ENCODE results near the gene DTX1.

The DTX1 gene

DNA sequence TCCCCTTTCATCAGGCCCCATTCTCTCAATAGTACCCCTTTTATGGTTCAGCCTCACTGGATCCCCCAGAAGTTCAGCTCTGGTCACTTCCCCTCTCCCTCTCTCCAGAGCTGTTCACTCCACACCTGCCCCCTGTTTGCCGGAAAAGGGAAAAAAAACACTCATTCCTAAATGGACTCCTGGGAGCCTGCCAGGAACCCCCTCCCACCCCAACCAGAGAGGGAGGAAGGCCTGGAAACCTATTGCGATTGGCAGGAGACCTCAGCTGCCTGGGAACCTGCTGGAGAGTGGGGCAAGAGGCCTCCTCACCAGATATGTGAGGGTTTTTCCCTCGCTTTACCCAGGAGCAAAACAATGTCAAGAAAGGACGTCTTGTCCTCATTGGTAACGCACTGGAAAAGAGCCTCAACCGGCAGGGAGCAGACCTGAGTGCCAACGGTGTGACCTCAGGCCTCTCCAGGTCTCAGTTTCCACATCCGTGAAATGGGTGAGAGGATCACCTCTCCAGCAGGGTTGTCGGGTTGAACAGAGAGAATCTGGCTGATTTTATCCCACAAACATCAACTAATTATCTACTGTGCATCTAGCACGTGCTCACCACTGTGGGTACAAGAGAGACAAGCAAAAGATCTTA, 4.6 kb downstream of the DTX1 start:
- no peak for DNase-seq (ENCODE audit: low read depth, low spot score)
- Histone ChIP-seq H3K27me3 (ENCODE audit: insufficient read depth, insufficient read length) (peaks cover 89% of the 10 kb centered on the region), H3K4me1 (ENCODE audit: insufficient read depth, insufficient read length) (peaks cover 17% of the 10 kb centered on the region), H3K36me3 (ENCODE audit: insufficient read depth, insufficient read length, low read length) (no peaks in the 10 kb centered on the region), H3K9me3 (ENCODE audit: insufficient read depth, low read length) (no peaks in the 10 kb centered on the region), H3K4me3 (ENCODE audit: insufficient read length, low read depth) (no peak overlapping the region), H3K9ac (ENCODE audit: insufficient read length, low read depth) (no peak overlapping the region)
- TF ChIP-seq SUZ12 (IDR thresholded peaks at IDR 0.05; ENCODE audit: extremely low read depth, insufficient read depth, insufficient read length), result no peak
- no peak for TF ChIP-seq ZNF274 (IDR thresholded peaks at IDR 0.05; ENCODE audit: low read depth, low read length)
- TF ChIP-seq YY1 (IDR thresholded peaks at IDR 0.05; ENCODE audit: insufficient read depth, insufficient read length), result no peak

DNA sequence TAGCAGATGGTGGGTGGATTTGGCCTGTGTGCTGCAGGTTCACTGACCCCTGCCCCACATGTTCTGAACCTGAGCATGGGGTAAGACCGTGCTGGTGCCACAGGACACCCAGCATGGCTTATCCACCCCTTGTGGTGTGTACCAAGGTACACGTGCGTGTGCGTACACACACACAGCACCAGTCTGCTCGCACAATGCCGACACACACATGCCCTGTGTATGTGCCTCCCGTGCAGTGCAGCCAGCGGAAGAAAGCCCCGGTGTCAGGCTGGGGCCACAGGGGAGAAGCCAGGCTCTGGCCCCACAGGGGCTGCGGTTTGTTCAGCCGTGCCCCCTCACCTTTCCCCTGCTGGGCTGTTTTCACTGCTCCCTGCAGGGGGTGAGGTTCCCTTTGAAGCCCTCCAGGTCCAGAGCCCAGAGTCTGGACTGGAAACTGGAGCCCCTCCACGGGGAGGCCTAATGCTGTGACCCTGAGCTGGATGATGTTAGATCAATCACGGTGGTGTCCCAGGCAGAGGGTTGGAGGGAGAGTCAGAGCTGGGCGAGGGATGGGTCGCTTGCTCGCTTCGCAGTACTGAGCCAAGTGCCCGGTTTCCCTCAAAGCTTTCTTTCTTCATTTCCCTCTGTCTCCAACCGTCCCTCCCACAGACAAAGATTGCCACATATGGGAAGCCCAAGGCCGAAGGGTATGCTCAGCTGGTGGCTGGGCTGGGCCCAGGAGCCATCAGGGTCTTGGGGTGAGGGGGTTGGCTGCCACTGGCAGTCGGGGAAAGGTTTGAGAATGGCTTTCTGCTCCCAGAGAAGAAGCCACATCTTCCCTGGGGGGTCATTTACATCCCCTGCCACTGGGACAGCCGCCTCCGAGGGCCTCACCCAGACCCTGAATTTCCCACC, 6.2 kb downstream of the DTX1 start:
- H3K36me3 ChIP-seq (ENCODE audit: insufficient read depth, insufficient read length, low read length), result no peaks in the 10 kb centered on the region
- DNase-seq (ENCODE audit: low read depth, low spot score), result no peak
- no peaks in the 10 kb centered on the region for H3K9me3 ChIP-seq (ENCODE audit: insufficient read depth, low read length)
- H3K4me3 ChIP-seq (ENCODE audit: insufficient read length, low read depth), result no peak overlapping the region
- H3K9ac ChIP-seq (ENCODE audit: insufficient read length, low read depth), result peak overlapping the region; percentile 63
- H3K4me1 ChIP-seq (ENCODE audit: insufficient read depth, insufficient read length), result peaks cover 22% of the 10 kb centered on the region
- peaks cover 75% of the 10 kb centered on the region for H3K27me3 ChIP-seq (ENCODE audit: insufficient read depth, insufficient read length)
- no peak for TF ChIP-seq YY1 (IDR thresholded peaks at IDR 0.05; ENCODE audit: insufficient read depth, insufficient read length)
- no peak for TF ChIP-seq SUZ12 (IDR thresholded peaks at IDR 0.05; ENCODE audit: extremely low read depth, insufficient read depth, insufficient read length)

DNA sequence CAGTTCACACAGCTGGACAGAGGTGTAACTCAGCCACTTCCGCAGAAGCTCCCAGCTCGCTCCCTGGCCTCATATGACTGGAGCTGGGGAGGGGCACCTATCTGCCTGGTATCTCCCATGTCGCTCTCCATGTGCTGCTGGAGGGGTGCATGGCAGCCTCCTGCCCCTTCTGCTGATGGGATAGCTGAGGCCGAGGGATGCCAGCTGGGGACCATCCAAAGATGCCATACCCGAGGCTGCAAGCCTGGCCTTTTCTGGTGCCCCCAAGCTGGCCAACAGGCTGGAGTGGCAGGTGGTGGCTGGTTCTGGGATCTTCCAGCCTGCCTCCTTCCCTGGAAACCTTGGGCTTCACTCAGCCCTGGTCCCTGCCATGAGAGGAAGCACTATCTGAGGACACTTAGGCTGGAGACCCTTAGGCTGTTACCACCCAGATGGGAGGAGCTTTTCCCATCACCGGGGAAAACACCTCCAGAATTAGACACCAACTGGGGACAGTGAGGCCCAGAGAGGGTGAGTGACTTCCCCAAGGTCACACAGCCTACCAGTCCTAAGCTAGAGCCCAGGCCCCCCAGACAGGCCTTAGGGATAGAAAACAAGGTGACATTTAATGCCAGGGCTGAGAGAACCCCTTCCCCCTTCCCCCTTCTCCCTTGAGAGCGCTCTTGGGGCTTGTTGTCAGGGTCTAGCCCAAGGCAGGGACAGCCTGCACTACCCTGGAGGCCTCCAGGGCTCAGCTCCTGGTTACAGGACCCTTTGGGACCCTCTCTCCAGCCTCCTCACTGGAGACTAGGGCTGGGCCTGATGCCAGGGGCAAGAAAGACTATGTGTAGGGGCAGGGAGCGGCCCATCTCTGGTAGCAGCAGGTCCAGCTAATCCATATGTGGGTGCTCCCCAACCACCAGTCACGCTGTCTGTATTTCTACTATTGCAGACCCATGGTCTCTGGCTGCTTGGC, 7.1 kb downstream of the DTX1 start:
- no peak overlapping the region for H3K4me3 ChIP-seq (ENCODE audit: insufficient read length, low read depth)
- H3K27me3 ChIP-seq (ENCODE audit: insufficient read depth, insufficient read length), result peaks cover 66% of the 10 kb centered on the region
- TF ChIP-seq YY1 (IDR thresholded peaks at IDR 0.05; ENCODE audit: insufficient read depth, insufficient read length), result no peak
- no peak for TF ChIP-seq ZNF274 (IDR thresholded peaks at IDR 0.05; ENCODE audit: low read depth, low read length)
- no peak for TF ChIP-seq SUZ12 (IDR thresholded peaks at IDR 0.05; ENCODE audit: extremely low read depth, insufficient read depth, insufficient read length)
- no peaks in the 10 kb centered on the region for H3K36me3 ChIP-seq (ENCODE audit: insufficient read depth, insufficient read length, low read length)
- no peak for DNase-seq (ENCODE audit: low read depth, low spot score)
- no peaks in the 10 kb centered on the region for H3K9me3 ChIP-seq (ENCODE audit: insufficient read depth, low read length)
- peaks cover 22% of the 10 kb centered on the region for H3K4me1 ChIP-seq (ENCODE audit: insufficient read depth, insufficient read length)
- H3K9ac ChIP-seq (ENCODE audit: insufficient read length, low read depth), result peak overlapping the region; percentile 36

DNA sequence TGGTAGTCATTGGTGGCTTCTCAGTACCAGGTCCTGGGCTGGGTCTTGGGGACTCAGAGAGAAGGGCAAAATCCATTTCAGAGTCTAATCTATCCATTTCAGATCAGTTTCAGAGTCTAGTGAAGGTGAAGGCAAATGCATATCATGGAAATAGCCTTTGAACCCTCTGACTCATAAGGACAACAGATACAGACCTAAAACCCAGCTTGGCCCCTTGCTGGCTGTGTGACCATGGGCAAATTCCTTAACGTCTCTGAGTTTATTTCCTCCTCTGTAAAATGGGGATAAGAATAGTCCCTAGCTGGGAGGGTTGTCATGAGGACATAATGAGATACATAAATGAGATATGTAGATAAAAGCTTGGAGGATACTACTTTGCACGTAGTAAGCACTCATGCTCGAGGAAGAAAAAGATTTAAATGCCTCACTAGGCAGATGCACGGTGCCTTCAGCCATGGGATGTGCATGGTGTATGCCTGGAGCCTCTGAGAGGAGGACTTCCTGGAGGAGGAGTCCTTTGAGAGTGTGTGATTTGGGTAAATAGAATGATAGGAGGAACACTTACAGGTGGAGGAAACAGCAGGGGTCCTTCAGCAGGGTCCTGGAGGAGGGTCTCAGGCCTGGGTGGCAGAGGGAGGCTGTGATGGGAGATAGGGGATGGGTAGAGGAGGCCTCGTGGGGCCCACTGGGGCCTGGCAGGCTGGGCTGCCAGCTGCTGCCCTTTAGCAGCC, 8.0 kb downstream of the DTX1 start:
- peaks cover 58% of the 10 kb centered on the region for H3K27me3 ChIP-seq (ENCODE audit: insufficient read depth, insufficient read length)
- no peaks in the 10 kb centered on the region for H3K9me3 ChIP-seq (ENCODE audit: insufficient read depth, low read length)
- peaks cover 24% of the 10 kb centered on the region for H3K4me1 ChIP-seq (ENCODE audit: insufficient read depth, insufficient read length)
- H3K4me3 ChIP-seq (ENCODE audit: insufficient read length, low read depth), result no peak overlapping the region
- DNase-seq (ENCODE audit: low read depth, low spot score), result no peak
- H3K9ac ChIP-seq (ENCODE audit: insufficient read length, low read depth), result no peak overlapping the region
- no peaks in the 10 kb centered on the region for H3K36me3 ChIP-seq (ENCODE audit: insufficient read depth, insufficient read length, low read length)
- TF ChIP-seq YY1 (IDR thresholded peaks at IDR 0.05; ENCODE audit: insufficient read depth, insufficient read length) (no peak), SUZ12 (IDR thresholded peaks at IDR 0.05; ENCODE audit: extremely low read depth, insufficient read depth, insufficient read length) (no peak), ZNF274 (IDR thresholded peaks at IDR 0.05; ENCODE audit: low read depth, low read length) (no peak)

DNA sequence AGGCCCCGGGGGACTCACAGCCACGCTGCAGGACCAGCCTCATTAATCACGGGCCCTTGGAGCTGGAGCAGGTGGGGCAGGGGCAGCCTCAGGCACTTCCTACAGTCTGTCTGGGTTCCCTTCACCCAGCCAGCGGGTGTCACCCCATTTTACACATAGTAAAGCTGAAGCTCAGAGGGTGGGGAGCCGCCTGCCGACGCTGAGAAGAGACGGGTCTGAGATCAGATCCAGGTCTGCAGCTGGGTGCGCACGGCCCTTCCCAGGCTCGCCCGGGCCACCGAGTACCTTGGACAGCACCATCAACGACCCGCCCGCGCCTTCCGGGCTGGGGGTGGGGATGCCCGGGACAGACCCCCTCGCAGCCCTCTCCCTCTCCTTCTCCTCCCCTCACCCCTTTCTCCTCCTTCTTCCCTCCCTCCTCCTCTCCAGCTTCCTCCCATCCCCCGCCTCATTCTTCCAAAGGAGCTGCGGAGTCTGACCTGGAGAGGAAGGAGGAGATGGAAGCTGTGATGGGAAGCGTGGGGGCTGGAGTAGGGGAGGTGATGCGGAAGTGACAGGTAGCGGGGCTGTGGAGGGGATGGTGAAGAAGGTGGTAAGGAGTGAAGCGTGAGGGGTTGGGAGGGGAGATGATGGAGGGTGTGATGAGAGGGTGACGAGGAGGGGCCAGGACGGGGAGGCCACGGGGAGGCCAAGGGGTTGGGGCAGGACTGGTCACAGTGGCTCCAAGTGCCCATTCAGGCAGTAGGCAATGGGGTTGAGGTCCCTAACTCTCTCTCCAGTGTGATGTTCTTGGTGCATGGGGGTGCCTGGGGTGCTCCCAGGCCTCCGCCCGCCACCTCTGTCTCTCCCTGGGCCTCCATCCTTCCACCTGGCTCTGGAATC, 8.8 kb downstream of the DTX1 start:
- Histone ChIP-seq H3K4me3 (ENCODE audit: insufficient read length, low read depth) (no peak overlapping the region), H3K4me1 (ENCODE audit: insufficient read depth, insufficient read length) (peaks cover 32% of the 10 kb centered on the region), H3K9ac (ENCODE audit: insufficient read length, low read depth) (no peak overlapping the region), H3K36me3 (ENCODE audit: insufficient read depth, insufficient read length, low read length) (no peaks in the 10 kb centered on the region), H3K9me3 (ENCODE audit: insufficient read depth, low read length) (no peaks in the 10 kb centered on the region), H3K27me3 (ENCODE audit: insufficient read depth, insufficient read length) (peaks cover 49% of the 10 kb centered on the region)
- peak; percentile 68 for DNase-seq (ENCODE audit: low read depth, low spot score)
- TF ChIP-seq ZNF274 (IDR thresholded peaks at IDR 0.05; ENCODE audit: low read depth, low read length) (no peak), SUZ12 (IDR thresholded peaks at IDR 0.05; ENCODE audit: extremely low read depth, insufficient read depth, insufficient read length) (no peak), YY1 (IDR thresholded peaks at IDR 0.05; ENCODE audit: insufficient read depth, insufficient read length) (no peak)

Data from NT2/D1 (cell line).